OCI-LY1 (cell line): ENCODE results near the gene DAND5.

ENCODE experiments used
- CTCF ChIP-seq: fragments of 200-600 bp; sonication (generic), shearing (Covaris generic); IDR thresholded peaks from 2 replicates; pipeline ENCODE4 v1.5.1; 2017; ENCODE audit warnings: mild to moderate bottlenecking, antibody characterized with exemption, low read length, moderate library complexity, mixed read lengths
- EZH2 ChIP-seq: fragments of 200-600 bp; sonication (generic), shearing (Covaris generic); IDR thresholded peaks from 2 replicates; pipeline ENCODE4 v1.8.0; 2017; ENCODE audit warnings: borderline replicate concordance, mixed run types, mild to moderate bottlenecking, antibody characterized with exemption, low read length, moderate library complexity, mixed read lengths

- no peak for TF ChIP-seq CTCF
- TF ChIP-seq EZH2, result no peak
Measured at GRCh38 chr19:13016628-13017305, 47.4 kb downstream of the DAND5 start.
